ENCODE measurements around the gene CAMTA1. TPM values are rescaled to one million over a fixed set of nuclear protein-coding genes. Genes with fewer than 3 reads are reported as not detected.

CAMTA1 gene
- total RNA-seq, 1 donor from 2014 or later: 268 TPM

- TF ChIP-seq EZH2phosphoT487 (IDR thresholded peaks at IDR 0.05) (no peak), EZH2 (IDR thresholded peaks at IDR 0.05) (no peak), CTCF (IDR thresholded peaks at IDR 0.05) (no peak)
- H3K27ac ChIP-seq: no peak overlapping the region
These were observed 197.2 kb downstream of the CAMTA1 start for GRCh38 chr1:6982443-6982842.

GRCh38 chr1:6982860-6983259, 197.6 kb downstream of the CAMTA1 start:
- H3K9me3 Mint-ChIP-seq: peaks cover 7% of the 10 kb centered on the region
- no peak overlapping the region for H3K27ac Mint-ChIP-seq
- no peaks in the 10 kb centered on the region for H3K27me3 ChIP-seq
- H3F3A ChIP-seq (ENCODE audit: low read depth): peaks cover 7% of the 10 kb centered on the region
- peaks cover 6% of the 10 kb centered on the region for H3K4me1 Mint-ChIP-seq
- no peak overlapping the region for H3K4me3 ChIP-seq
- DNase-seq (ENCODE audit: low spot score): no peak
- H3K27me3 Mint-ChIP-seq (ENCODE audit: insufficient read depth, low read depth): peaks cover 6% of the 10 kb centered on the region
- H3K4me1 ChIP-seq: peaks cover 23% of the 10 kb centered on the region
- H4K20me1 ChIP-seq (ENCODE audit: low read depth): no peaks in the 10 kb centered on the region
- no peak overlapping the region for H3K4me2 ChIP-seq
- TF ChIP-seq EZH2 (IDR thresholded peaks at IDR 0.05) (no peak), EZH2phosphoT487 (IDR thresholded peaks at IDR 0.05) (no peak), CTCF (IDR thresholded peaks at IDR 0.05) (no peak)
- no peaks in the 10 kb centered on the region for H3K9me3 ChIP-seq (ENCODE audit: low read depth)
- H3K36me3 ChIP-seq: no peaks in the 10 kb centered on the region
- no peak overlapping the region for H3K27ac ChIP-seq
- H3K4me3 Mint-ChIP-seq: no peak overlapping the region
- no peaks in the 10 kb centered on the region for H3K79me2 ChIP-seq (ENCODE audit: low read depth)
- H3K36me3 Mint-ChIP-seq: no peaks in the 10 kb centered on the region
- H2AFZ ChIP-seq (replicated peaks): no peak overlapping the region
- H3K9ac ChIP-seq: no peak overlapping the region

More at GRCh38 chr1:6982443-6982842, 197.2 kb downstream of the CAMTA1 start:
- Histone ChIP-seq H3K9me3 (ENCODE audit: low read depth) (no peaks in the 10 kb centered on the region), H4K20me1 (ENCODE audit: low read depth) (no peaks in the 10 kb centered on the region), H2AFZ (replicated peaks) (no peak overlapping the region), H3K4me2 (no peak overlapping the region), H3K9ac (no peak overlapping the region), H3K4me3 (no peak overlapping the region), H3K79me2 (ENCODE audit: low read depth) (no peaks in the 10 kb centered on the region), H3K36me3 (no peaks in the 10 kb centered on the region), H3K4me1 (peaks cover 19% of the 10 kb centered on the region), H3F3A (ENCODE audit: low read depth) (peaks cover 2% of the 10 kb centered on the region), H3K27me3 (no peaks in the 10 kb centered on the region)
- no peak for DNase-seq (ENCODE audit: low spot score)
- H3K27ac Mint-ChIP-seq: no peak overlapping the region
- peaks cover 6% of the 10 kb centered on the region for H3K4me1 Mint-ChIP-seq
- H3K9me3 Mint-ChIP-seq: peaks cover 7% of the 10 kb centered on the region
- no peak overlapping the region for H3K4me3 Mint-ChIP-seq
- no peaks in the 10 kb centered on the region for H3K36me3 Mint-ChIP-seq
- peaks cover 6% of the 10 kb centered on the region for H3K27me3 Mint-ChIP-seq (ENCODE audit: insufficient read depth, low read depth)

- Histone ChIP-seq H3K4me1 (peaks cover 29% of the 10 kb centered on the region), H3K4me2 (no peak overlapping the region), H3K9ac (no peak overlapping the region), H3K27ac (no peak overlapping the region), H2AFZ (replicated peaks) (no peak overlapping the region), H3K36me3 (no peaks in the 10 kb centered on the region), H3K79me2 (ENCODE audit: low read depth) (no peaks in the 10 kb centered on the region), H4K20me1 (ENCODE audit: low read depth) (no peaks in the 10 kb centered on the region), H3K4me3 (no peak overlapping the region), H3K9me3 (ENCODE audit: low read depth) (no peaks in the 10 kb centered on the region), H3F3A (ENCODE audit: low read depth) (peaks cover 23% of the 10 kb centered on the region), H3K27me3 (no peaks in the 10 kb centered on the region)
- TF ChIP-seq EZH2phosphoT487 (IDR thresholded peaks at IDR 0.05): no peak
- TF ChIP-seq EZH2 (IDR thresholded peaks at IDR 0.05): no peak
- no peak for TF ChIP-seq CTCF (IDR thresholded peaks at IDR 0.05)
- H3K4me3 Mint-ChIP-seq: no peak overlapping the region
- H3K9me3 Mint-ChIP-seq: peaks cover 9% of the 10 kb centered on the region
- no peak overlapping the region for H3K27ac Mint-ChIP-seq
- H3K36me3 Mint-ChIP-seq: no peaks in the 10 kb centered on the region
- no peak for DNase-seq (ENCODE audit: low spot score)
- peaks cover 11% of the 10 kb centered on the region for H3K4me1 Mint-ChIP-seq
- H3K27me3 Mint-ChIP-seq (ENCODE audit: insufficient read depth, low read depth): peaks cover 4% of the 10 kb centered on the region
These were observed 199.3 kb downstream of the CAMTA1 start for GRCh38 chr1:6984536-6984935.

Data from neural progenitor cell (in vitro differentiated cells).